SK-N-MC (cell line): Measurements from ENCODE around the gene PIGQ.

Experiments
- EZH2 ChIP-seq: fragments of 200-600 bp; sonication (generic); IDR thresholded peaks from one replicate; pipeline ENCODE4 v1.6.1; 2017; ENCODE audit warnings: antibody characterized with exemption
- FOXP2 ChIP-seq: optimal IDR thresholded peaks from 2 replicates; pipeline ENCODE3; 2011; ENCODE audit warnings: mild to moderate bottlenecking, moderate library complexity; ENCODE audit not compliant: insufficient read depth; ENCODE audit errors: extremely low read length, control extremely low read depth
- POLR2AphosphoS5 ChIP-seq: IDR thresholded peaks from 2 replicates; pipeline ENCODE4 v1.6.1; 2012; ENCODE audit warnings: mild to moderate bottlenecking, low read depth, low read length, borderline replicate concordance

DNA sequence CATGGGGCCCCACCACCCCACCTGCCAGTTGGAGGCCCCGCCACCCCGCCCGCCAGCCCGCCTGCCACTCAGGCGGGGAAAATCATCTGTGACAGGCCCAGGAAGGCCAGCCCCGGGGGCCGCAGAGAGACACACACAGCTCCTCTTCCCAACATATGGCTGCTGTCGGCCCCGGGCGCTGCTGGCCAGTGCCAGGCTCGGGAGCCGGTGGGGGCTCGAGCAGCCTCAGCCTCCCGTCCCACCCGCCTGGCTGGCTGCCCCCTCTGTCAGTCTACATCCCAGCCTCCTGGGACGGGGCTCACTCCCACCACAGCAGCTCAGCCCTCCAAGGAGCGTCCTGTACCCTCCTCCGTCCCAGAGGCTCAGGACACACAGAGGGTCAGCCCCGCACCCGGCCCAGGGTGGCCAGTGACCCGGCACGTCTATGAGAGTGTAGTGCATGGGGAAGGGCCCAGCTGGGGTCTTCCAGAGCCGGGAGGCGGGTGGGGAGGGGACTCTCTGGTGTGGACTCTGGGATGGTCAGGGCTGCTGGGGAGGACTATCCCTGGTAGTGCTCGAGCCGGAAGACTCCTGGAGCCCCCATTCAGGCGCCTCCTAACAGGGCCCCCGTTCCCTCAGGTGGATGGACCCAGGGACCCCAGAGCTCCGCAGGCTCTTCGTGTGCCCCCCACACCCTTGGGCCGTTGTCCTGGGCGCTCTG, 13.1 kb upstream of the PIGQ start:
- TF ChIP-seq POLR2AphosphoS5, result no peak
- TF ChIP-seq EZH2, result no peak
- TF ChIP-seq FOXP2, result no peak
